HG03025 (cell line): ENCODE results near the gene PPIB.
"Not testable (repeated sequence)": the region's sequence is repeated elsewhere in the genome, so short reads cannot be mapped to it uniquely, and the experiment has no call there.

ENCODE experiments used
- ATAC-seq: cut with Tn5 transposase; IDR thresholded peaks from one replicate; pipeline ENCODE4 v1.9.1; 2021; ENCODE audit warnings: mild to moderate bottlenecking, moderate library complexity; ENCODE audit not compliant: unreplicated experiment, low FRiP score

The PPIB gene

DNA sequence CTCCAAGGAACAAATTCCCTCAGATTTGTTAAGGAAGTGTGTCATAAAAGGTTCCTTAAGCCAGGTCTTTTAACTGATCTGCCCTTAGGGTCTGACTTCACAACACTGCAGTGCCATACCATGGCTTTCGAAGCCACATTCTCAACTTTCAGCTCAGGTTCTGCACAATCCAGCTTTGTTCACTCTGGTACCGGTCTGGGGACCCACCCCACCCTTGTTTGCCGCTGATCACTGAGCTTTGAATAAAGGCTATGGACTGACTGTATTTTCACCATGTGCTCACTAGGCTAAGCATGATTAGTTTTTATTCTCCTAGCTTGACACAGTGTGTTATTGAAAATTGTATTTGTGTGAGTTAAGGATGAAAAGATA, 51.2 kb downstream of the PPIB start:
- ATAC-seq, result no peak

DNA sequence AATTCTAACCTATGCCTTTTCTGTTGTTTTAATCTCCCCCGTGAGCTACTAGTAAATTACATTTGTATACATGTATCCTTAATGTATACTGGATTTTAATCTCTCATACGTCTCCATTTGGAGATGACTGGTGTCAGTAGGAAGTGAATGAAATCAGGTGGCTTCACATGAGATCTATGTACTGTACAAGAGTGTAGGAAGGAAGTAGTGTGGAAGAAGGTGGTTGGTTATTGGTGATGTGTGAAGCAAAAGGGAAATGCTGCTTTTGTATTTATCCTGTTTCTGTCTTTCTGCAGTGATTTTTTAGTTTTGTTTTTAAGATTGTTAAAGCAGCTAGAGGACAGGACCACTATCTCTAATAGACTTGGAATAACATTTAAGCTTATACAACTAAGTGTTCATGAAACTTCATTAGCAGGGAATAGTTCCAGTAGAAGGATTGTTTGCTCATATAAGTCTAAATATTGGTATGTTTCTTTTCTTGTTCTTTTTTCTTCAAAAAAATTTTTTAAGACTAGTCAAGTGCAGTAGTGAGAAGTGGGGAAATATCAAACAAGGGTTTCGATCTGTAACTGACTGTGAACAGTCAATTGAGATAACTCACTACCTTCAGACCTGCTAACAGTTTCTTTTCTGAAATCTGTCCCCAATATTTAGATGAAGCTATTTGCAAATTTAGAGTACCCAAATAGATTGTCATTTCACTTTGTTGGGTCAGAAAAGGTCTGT, 51.7 kb downstream of the PPIB start:
- no peak for ATAC-seq

- ATAC-seq, result not testable (repeated sequence)
Measured at GRCh38 chr15:64110108-64110701, 52.6 kb downstream of the PPIB start.

DNA sequence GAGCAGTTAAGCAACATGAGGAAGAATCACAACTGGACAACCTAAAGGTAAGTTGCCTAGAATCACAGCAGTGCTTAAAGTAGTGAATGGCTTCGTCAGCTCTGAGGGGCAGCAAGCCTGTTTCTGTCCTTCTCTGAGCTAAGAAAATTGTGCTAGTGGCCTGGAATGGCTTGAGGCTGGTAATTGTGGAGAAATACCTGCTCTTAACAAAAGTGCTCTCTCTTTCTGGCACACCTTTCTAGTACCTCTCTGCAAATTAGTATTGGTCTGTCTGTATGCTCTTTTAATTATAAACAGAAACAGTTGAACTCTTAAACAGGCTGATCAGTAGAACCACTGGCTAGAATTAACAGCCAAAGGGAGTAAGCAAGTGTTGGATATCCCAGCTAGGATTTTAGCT, 55.5 kb downstream of the PPIB start:
- ATAC-seq, result no peak
